Measurements from ENCODE around the gene FBXO10.

Gene FBXO10

DNA sequence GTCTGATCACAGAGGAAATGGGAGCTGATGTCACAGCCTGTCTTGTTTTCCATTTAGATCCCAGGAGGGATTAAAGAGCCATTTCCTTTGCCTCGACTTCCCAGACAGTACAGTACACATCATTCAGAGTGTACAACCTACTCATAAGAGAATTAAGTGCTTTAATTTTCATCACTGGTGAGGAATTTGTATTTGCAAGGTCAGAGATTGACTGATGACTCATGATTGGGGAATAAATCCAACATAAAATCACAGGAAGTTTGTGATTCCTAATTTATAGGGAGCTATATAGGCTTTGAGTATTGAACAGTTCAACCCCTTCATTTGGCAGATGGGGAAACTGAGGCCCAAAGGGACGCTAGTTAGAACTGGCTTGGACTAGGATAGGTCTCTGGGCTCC is 20.3 kb upstream of the FBXO10 start:
- no peak overlapping the region for H3K27ac ChIP-seq (ENCODE audit: insufficient read depth, low read length, poor library complexity, severe bottlenecking)
- no peak for DNase-seq
- H3K36me3 ChIP-seq (ENCODE audit: control insufficient read depth, insufficient read depth, low read length): no peaks in the 10 kb centered on the region
- H3K9me3 ChIP-seq (ENCODE audit: control insufficient read depth, low read length): no peaks in the 10 kb centered on the region
- H3K27me3 ChIP-seq (replicated peaks; ENCODE audit: control insufficient read depth, insufficient read depth, low read length, poor library complexity, severe bottlenecking): no peaks in the 10 kb centered on the region
- no peak overlapping the region for H3K4me3 ChIP-seq (ENCODE audit: insufficient read depth, low read depth, low read length, poor library complexity, severe bottlenecking)
- peaks cover 5% of the 10 kb centered on the region for H3K4me1 ChIP-seq (ENCODE audit: control insufficient read depth, insufficient read depth, low read length, poor library complexity, severe bottlenecking)

DNA sequence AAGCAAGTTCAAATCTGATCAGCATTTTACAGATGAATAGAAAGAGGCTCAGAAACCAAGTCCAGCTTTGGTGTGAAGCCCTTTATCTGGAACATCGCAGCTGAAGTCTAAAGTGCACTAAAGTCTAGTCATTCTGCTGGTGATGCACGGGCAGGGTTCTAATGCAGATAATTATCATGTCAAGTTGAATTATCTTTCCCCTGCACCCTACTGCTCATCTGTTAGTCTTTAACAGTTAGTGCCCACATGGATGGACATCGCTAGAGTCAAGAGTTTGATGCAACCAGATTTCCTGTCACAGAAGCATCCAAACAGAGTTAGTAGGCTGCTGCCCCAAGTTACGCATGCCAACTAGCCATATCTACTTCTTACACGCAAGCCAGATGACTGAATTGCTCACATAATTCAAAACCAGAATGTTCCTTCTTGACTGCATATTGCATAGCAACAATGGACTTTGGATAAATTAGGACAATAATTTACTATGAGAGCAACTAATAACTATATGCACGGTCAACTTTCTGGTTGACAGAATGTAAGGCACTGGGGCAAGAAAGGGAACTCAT is 17.8 kb upstream of the FBXO10 start:
- H3K27me3 ChIP-seq (replicated peaks; ENCODE audit: control insufficient read depth, insufficient read depth, low read length, poor library complexity, severe bottlenecking): no peaks in the 10 kb centered on the region
- H3K4me3 ChIP-seq (ENCODE audit: insufficient read depth, low read depth, low read length, poor library complexity, severe bottlenecking): peak overlapping the region; percentile 33
- peaks cover under 1% of the 10 kb centered on the region for H3K36me3 ChIP-seq (ENCODE audit: control insufficient read depth, insufficient read depth, low read length)
- DNase-seq: no peak
- no peaks in the 10 kb centered on the region for H3K9me3 ChIP-seq (ENCODE audit: control insufficient read depth, low read length)
- H3K27ac ChIP-seq (ENCODE audit: insufficient read depth, low read length, poor library complexity, severe bottlenecking): no peak overlapping the region
- peaks cover 13% of the 10 kb centered on the region for H3K4me1 ChIP-seq (ENCODE audit: control insufficient read depth, insufficient read depth, low read length, poor library complexity, severe bottlenecking)

- H3K27ac ChIP-seq (ENCODE audit: insufficient read depth, low read length, poor library complexity, severe bottlenecking): peak within 1 kb of the TSS; percentile 59
- peaks cover 13% of the 10 kb centered on the region for H3K4me1 ChIP-seq (ENCODE audit: control insufficient read depth, insufficient read depth, low read length, poor library complexity, severe bottlenecking)
- H3K9me3 ChIP-seq (ENCODE audit: control insufficient read depth, low read length): no peaks in the 10 kb centered on the region
- H3K27me3 ChIP-seq (replicated peaks; ENCODE audit: control insufficient read depth, insufficient read depth, low read length, poor library complexity, severe bottlenecking): no peaks in the 10 kb centered on the region
- H3K4me3 ChIP-seq (ENCODE audit: insufficient read depth, low read depth, low read length, poor library complexity, severe bottlenecking): peak within 1 kb of the TSS; percentile 72
- H3K36me3 ChIP-seq (ENCODE audit: control insufficient read depth, insufficient read depth, low read length): peaks cover 13% of the 10 kb centered on the region
- peak; percentile 84 to 86 (median 85) for DNase-seq
Observed at GRCh38 chr9:37592108-37592951, 16.1 kb upstream of the FBXO10 start, which contains the start of gene TOMM5. TSS of gene TOMM5 (minus strand) at chr9:37592597. CDS start at chr9:37592532, 65 bp downstream.

DNA sequence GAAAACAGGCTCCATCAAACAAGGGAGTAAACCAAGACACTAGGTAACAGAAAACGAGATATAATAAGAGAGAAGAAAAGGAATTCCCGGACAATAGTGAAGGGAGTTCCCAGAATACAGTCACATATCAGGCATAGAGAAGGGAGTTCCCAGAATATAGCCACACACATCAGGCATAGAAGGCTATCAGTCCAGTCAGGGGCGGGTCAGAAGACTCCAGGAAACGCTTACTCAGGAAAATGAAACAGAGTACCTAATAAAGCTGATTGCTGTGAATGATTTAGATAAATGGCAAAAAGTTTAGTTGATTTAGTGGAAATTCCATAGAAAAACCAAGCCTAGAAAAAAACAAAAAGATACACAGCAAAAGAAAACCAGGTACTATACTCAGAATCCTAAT is 11.3 kb upstream of the FBXO10 start:
- Histone ChIP-seq H3K4me3 (ENCODE audit: insufficient read depth, low read depth, low read length, poor library complexity, severe bottlenecking) (no peak overlapping the region), H3K4me1 (ENCODE audit: control insufficient read depth, insufficient read depth, low read length, poor library complexity, severe bottlenecking) (peaks cover 13% of the 10 kb centered on the region), H3K36me3 (ENCODE audit: control insufficient read depth, insufficient read depth, low read length) (peaks cover 37% of the 10 kb centered on the region), H3K27ac (ENCODE audit: insufficient read depth, low read length, poor library complexity, severe bottlenecking) (no peak overlapping the region), H3K27me3 (replicated peaks; ENCODE audit: control insufficient read depth, insufficient read depth, low read length, poor library complexity, severe bottlenecking) (no peaks in the 10 kb centered on the region), H3K9me3 (ENCODE audit: control insufficient read depth, low read length) (no peaks in the 10 kb centered on the region)
- DNase-seq: no peak

DNA sequence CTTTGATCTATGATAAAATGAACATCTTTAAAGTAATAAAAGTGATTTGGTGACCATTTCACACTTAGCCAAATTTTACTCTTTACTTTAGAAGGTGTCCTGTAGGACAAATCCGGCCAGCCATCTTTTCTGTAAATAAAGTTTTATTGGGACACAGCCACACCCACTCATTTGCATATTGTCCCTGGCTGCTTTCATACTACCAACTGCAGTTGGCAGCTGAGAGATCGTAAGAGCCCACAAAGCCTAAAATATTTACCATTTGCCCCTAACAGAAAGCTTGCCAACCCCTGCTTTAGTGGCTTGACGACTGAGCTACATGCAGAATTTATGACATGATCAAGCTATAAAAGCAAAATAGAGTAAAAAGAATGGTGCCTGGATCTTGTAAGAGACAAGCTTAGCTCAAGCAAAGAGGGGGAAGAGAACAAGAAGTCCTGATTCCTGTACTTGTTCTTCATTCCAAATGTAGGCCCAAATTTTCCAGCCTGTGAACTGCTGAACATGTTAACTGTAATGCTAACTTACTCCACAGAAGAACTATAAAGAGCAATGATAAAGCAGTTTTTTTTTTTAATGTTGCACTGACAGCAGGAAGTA is 7.4 kb upstream of the FBXO10 start:
- H3K27ac ChIP-seq (ENCODE audit: insufficient read depth, low read length, poor library complexity, severe bottlenecking): no peak overlapping the region
- DNase-seq: no peak
- H3K36me3 ChIP-seq (ENCODE audit: control insufficient read depth, insufficient read depth, low read length): peaks cover 33% of the 10 kb centered on the region
- H3K27me3 ChIP-seq (replicated peaks; ENCODE audit: control insufficient read depth, insufficient read depth, low read length, poor library complexity, severe bottlenecking): no peaks in the 10 kb centered on the region
- no peak overlapping the region for H3K4me3 ChIP-seq (ENCODE audit: insufficient read depth, low read depth, low read length, poor library complexity, severe bottlenecking)
- H3K9me3 ChIP-seq (ENCODE audit: control insufficient read depth, low read length): no peaks in the 10 kb centered on the region
- H3K4me1 ChIP-seq (ENCODE audit: control insufficient read depth, insufficient read depth, low read length, poor library complexity, severe bottlenecking): no peaks in the 10 kb centered on the region

GRCh38 chr9:37582548-37583157 is 6.5 kb upstream of the FBXO10 start:
- Histone ChIP-seq H3K4me3 (ENCODE audit: insufficient read depth, low read depth, low read length, poor library complexity, severe bottlenecking) (no peak overlapping the region), H3K36me3 (ENCODE audit: control insufficient read depth, insufficient read depth, low read length) (peaks cover 26% of the 10 kb centered on the region), H3K4me1 (ENCODE audit: control insufficient read depth, insufficient read depth, low read length, poor library complexity, severe bottlenecking) (no peaks in the 10 kb centered on the region), H3K9me3 (ENCODE audit: control insufficient read depth, low read length) (no peaks in the 10 kb centered on the region), H3K27me3 (replicated peaks; ENCODE audit: control insufficient read depth, insufficient read depth, low read length, poor library complexity, severe bottlenecking) (no peaks in the 10 kb centered on the region), H3K27ac (ENCODE audit: insufficient read depth, low read length, poor library complexity, severe bottlenecking) (no peak overlapping the region)
- no peak for DNase-seq

DNA sequence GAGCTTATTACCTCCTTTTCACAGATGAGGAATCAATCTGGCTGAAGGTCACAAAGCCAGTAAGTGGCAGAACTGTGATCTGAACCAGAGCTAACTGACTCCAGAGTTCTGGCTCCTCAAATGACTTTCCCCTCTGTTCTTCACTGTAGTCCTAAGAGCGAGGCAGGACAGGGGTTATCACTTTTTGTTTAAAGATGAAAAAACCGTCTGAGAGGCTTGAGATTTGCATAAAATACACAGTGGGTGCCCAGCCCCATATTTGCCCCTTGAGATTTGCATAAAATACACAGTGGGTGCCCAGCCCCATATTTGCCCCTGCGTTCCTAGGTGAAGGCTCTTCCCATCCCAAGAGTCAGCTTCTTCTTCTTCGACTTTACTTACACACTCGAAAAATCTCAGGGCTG is 667 bp downstream of the FBXO10 start:
- Histone ChIP-seq H3K4me3 (ENCODE audit: insufficient read depth, low read depth, low read length, poor library complexity, severe bottlenecking) (peak overlapping the region; percentile 68), H3K36me3 (ENCODE audit: control insufficient read depth, insufficient read depth, low read length) (no peaks in the 10 kb centered on the region), H3K27ac (ENCODE audit: insufficient read depth, low read length, poor library complexity, severe bottlenecking) (no peak overlapping the region), H3K27me3 (replicated peaks; ENCODE audit: control insufficient read depth, insufficient read depth, low read length, poor library complexity, severe bottlenecking) (no peaks in the 10 kb centered on the region), H3K4me1 (ENCODE audit: control insufficient read depth, insufficient read depth, low read length, poor library complexity, severe bottlenecking) (peaks cover 4% of the 10 kb centered on the region), H3K9me3 (ENCODE audit: control insufficient read depth, low read length) (no peaks in the 10 kb centered on the region)
- no peak for DNase-seq

DNA sequence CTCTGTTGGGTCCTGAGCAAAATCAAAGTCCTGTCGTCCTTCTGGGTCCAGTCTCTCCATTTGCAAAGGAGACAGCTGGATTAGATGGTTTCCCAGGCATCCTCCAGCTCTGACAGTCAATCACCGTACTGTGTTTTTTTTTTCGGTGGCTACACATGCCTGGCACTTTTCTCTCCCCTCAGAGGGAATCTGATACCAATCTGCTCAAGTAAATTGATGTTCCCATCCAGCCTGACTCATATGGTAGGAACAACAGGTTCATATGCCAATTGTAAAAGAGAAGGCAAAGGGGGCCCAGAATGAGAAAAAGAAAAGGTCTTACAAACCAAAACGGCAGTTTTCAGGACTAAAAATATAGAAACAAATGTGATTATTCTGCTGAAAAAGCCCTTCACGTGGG is 1.2 kb downstream of the FBXO10 start:
- Histone ChIP-seq H3K27me3 (replicated peaks; ENCODE audit: control insufficient read depth, insufficient read depth, low read length, poor library complexity, severe bottlenecking) (no peaks in the 10 kb centered on the region), H3K9me3 (ENCODE audit: control insufficient read depth, low read length) (no peaks in the 10 kb centered on the region), H3K27ac (ENCODE audit: insufficient read depth, low read length, poor library complexity, severe bottlenecking) (no peak overlapping the region), H3K4me1 (ENCODE audit: control insufficient read depth, insufficient read depth, low read length, poor library complexity, severe bottlenecking) (peaks cover 4% of the 10 kb centered on the region), H3K36me3 (ENCODE audit: control insufficient read depth, insufficient read depth, low read length) (no peaks in the 10 kb centered on the region), H3K4me3 (ENCODE audit: insufficient read depth, low read depth, low read length, poor library complexity, severe bottlenecking) (no peak overlapping the region)
- DNase-seq: no peak

GRCh38 chr9:37574241-37574721 is 1.9 kb downstream of the FBXO10 start:
- Histone ChIP-seq H3K9me3 (ENCODE audit: control insufficient read depth, low read length) (no peaks in the 10 kb centered on the region), H3K27ac (ENCODE audit: insufficient read depth, low read length, poor library complexity, severe bottlenecking) (no peak overlapping the region), H3K4me3 (ENCODE audit: insufficient read depth, low read depth, low read length, poor library complexity, severe bottlenecking) (no peak overlapping the region), H3K4me1 (ENCODE audit: control insufficient read depth, insufficient read depth, low read length, poor library complexity, severe bottlenecking) (peaks cover 4% of the 10 kb centered on the region), H3K27me3 (replicated peaks; ENCODE audit: control insufficient read depth, insufficient read depth, low read length, poor library complexity, severe bottlenecking) (no peaks in the 10 kb centered on the region), H3K36me3 (ENCODE audit: control insufficient read depth, insufficient read depth, low read length) (no peaks in the 10 kb centered on the region)
- DNase-seq: no peak
